Right kidney (tissue), 1 donor: Measurements from ENCODE around the gene GALNS.

ENCODE experiments used
- DNase-seq: peaks from one replicate; pipeline ENCODE4 v3.0.0-alpha.2; 2016

Gene GALNS

GRCh38 chr16:88769617-88770460, 86.9 kb downstream of the GALNS start:
- no peak for DNase-seq

DNA sequence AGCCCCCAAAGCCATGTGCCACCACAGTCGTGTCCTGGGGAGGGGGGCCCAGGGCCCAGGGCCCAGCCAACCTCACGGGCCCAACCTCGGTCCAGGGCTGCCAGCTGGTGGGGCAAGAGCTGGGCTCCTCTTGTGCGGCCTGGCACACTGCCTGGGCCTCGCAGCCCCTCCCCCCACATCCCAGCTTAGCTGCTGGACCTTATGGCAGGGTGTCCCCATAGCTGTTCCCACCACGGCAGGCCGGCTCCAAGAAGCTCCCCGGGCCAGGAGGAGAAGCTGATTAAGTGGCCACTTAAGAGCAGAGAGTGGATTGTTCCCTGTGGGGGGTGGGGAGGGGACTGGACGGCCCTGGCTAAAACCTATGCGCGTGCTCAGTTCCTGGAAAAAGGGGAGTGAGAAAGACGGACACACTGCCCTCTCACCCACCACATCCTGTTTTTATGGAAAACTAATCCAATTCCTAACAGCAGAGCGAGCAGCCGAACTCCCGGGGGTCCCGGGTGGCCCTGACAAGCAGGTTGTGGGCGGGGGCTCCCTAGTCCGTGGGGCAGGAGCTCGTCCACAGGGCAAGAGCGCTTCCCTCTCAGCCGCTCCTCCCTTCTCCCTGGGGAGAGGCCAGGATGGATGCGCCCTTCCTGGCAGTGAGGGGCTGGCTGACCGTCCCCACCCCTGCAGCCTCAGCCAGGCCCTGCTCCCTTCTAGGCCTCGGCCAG, 88.5 kb downstream of the GALNS start:
- DNase-seq: no peak

DNA sequence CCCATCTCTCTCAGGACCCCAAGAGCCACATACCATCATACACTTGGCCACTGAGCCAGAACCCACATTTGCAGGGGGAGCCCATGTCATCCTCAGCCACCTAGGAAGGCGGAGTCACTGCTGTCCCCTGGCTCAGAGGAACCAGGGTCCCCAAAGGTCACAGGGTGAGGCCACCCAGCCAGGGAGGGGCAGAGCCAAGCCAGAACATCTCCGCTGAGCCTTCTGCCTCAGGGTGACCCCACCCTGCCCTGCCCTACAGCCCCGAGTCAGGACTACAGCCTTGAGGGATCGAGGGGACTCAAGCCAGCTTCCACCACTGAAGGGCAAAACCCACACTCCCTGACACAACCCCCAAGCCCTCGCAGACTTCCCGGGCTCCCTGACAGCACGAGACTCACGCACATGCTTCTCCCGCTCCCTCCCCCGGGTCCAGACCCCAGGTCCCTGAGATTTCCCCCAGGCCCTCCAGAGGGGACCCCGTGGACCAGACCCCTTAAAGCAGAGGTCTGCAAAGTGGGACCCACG, 89.1 kb downstream of the GALNS start:
- DNase-seq: no peak

- no peak for DNase-seq
Measured at GRCh38 chr16:88766975-88767374, 89.8 kb downstream of the GALNS start.

DNA sequence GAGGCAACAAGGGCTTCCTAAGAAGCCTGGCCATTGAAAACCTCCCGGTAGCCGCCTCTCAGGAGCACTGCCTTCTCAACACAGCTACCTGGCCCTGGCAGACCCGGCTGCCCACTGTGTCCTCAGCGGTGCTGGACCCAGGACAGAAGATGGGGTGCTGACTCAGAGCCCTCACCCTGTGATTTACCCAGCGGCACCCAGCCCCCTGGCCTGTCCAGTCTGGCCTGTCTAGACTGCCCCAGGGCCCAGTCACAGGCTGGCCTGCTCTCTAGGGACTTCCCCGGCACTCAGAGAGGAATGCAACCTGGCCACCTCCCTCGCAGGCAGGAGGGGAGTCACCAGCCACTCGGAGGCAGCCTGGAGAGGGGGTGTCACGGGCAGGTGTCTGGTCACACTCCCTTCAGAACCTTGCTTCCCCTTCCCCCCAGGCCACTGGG, 91.8 kb downstream of the GALNS start:
- no peak for DNase-seq

- DNase-seq: no peak
Measured at GRCh38 chr16:88764080-88764479, 92.7 kb downstream of the GALNS start.
